NAMALWA (cell line): Measurements from ENCODE around the gene EVA1C.

Experiments used
- DNase-seq: peaks from one replicate; pipeline ENCODE4 v3.0.0-alpha.2; 2015; ENCODE audit warnings: low spot score

Gene EVA1C

DNA sequence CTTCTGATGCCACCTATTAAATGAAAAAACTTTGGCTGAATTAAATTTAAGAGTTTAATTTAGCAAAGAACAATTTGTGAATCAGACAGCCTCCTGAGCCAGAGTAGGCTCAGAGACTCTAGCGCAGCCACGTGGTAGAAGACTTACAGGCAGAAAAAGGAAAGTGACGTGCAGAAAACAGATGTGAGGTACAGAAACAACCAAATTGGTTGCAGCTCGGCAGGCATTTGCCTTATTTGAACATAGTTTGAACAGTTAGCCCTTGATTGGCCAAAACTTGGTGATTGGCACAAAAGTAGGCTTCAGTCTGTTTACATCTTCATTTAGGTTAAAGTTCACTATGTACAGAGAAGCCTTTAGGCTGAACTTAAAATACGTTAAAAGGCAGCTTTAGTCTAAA is 149.9 kb downstream of the EVA1C start:
- DNase-seq, result no peak

DNA sequence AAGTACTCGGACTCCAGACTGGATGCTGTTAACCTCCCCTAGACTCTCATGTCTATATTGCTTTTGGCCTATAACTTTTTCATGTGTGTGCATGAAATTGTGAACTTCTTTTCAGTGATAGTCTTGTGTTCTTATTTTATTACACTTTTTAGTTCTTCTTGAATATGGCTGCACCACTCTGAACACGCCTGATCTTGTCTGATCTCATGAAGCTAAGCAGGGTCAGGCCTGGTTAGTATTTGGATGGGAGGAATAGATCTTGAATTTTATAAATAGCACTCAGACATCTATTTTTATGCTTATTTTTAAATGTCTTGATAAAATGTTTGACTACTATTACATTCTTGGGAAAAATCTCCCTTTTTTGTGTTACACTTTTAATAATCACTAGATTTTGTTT is 150.4 kb downstream of the EVA1C start:
- DNase-seq, result peak; percentile 40
